ENCODE data around the gene CHN2.
"Not testable (repeated sequence)": the region's sequence is repeated elsewhere in the genome, so short reads cannot be mapped to it uniquely, and the experiment has no call there.

CHN2 gene

DNA sequence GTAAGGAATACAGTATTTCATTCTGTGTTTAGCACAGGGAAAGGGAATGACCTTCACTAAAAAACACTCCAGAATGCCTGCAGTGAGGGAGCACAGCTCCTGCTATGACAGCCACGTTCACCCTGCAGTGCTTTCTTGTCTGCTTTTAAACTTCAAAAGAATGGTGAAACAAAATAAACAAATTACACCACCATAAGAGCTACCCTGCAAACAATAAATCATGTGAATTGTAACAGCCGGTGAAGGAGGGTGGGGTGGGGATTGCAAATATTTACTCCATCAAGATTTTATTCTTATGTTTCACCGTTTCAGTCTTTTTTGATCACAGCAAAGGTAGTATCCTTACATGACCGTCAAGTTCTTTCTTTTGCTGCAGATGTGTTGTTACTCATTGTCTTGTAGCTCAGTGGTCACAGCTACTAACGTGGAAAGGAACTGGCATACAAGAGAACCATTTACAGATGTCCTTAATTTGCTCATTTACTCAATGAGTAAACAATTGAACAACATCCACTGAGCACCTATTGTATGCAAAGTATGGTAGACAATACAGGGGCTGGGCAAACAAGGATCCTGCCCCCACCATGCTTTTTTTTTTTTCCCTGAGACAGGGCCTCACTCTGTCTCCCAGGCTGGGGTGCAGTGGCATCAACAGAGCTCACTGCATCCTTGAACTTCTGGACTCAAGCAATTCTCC, 4.1 kb upstream of the CHN2 start:
- no peak for DNase-seq

DNA sequence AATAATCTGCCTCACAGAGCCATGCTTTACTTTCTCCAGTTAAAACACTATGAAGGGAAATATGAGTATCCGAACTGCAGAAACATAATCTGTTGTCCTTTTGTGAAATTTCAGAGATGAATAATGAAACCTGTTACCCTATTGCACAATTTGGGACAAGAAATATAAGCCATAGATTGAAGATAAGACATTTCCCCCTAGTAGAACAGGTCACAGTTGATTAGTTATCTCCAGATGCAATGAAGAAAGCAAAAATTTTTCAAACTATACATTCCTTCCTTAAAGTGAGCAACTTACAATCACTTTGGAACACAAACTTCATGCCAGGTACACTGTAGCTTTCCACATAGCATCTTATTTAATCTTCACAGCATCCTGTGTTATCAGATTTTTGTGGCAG, 2.3 kb upstream of the CHN2 start:
- no peak for DNase-seq

DNA sequence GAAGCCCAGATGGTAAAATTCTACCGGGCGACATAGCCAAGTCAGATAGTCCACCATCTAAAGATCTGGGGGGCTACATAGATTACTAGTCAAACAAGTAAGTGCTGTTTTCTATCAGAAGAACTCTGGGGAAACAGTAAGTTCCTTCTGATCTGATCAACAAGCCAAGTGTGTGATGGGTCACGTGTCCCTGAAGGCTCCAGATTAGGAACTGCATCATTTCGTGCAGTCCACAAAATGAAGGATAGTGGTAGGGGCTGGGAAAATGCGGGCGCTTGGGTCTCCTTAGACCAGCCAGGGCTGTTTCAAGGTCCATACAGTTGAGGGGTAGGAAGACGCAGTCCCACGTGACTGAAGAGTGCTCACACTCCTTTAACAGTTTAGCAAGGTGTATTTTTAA, 1.8 kb upstream of the CHN2 start:
- DNase-seq: no peak

DNA sequence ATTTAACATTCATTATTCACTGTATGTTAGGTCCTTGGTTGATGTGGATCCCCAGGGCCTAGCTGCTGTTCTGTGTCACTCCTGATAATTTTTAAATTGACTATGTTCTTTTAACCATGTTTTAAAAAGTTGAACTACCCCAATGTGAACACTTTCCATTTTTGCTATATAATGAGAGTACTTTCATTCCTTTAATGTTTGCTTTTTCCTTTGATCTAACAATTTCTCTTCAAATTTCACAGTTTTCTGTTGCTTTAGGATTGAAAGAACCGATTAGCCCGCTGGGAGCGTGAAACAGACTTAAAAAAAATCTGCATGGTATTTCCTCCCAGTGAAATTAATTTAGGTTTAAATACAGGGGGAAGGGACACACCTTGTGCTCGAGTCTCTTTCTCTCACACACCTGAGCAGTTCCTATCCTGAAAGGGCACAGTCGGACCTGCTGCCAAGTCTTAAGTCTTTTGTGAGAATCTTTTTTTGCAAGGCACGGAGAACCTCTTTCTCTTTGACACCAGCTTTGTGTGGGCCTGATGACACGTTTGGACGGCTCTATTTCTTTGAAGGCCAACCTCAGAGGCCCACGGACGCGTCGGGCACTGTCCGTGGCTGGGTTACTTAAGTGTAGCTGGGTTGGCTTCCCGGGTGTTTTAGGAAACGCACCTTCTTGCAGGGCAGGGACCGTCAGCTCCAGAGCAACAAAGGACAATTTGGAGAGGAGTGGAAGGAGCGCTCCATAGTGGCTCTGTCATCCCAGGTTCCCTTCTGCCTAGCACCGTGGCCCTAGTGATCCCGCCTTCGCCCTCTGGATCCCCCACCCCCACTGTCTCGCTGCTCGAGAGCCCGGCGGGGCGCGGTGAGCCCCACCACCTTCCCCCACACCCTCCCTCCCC, 1.0 kb upstream of the CHN2 start:
- no peak for DNase-seq

DNA sequence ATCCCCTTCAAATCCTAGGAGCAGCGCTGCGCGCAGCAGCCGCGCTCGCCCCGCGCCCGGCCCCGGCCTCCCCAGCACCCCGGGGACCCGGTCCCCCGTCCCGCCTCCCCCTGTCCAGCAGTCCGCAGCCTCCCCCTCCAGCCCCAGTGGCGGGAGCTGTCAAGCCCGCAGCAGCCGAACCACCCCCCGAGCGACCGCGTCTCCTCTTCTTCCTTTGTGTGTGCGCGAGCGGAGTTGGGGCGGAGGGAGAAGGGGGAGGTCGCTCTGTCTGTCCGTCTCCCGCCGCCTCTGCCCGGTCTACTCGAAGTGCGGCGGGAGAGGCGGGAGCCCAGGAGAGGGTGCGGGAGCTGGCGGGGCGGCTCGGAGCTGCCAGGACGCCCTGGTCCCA, 375 bp upstream of the CHN2 start:
- DNase-seq: peak in 1 of 6 experiments; percentile 12

DNA sequence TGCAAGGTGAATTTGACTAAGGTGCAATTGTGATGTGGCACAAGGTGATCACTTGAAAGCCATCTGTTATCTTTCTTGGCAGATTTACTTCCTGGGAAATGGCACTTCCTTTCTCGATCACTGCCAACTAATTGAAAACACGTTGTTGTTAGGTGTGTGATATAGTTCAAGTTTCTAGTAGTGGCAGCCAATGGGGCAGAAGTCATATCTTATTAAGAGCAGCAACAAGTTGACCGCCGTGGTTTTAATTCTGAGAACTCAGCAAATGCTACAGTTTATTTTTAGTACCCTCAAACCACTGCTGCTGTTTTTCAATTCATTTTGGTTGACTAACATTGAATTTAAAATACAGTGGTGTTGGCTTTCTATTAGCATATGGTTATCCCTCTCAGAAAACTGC, 1.6 kb downstream of the CHN2 start:
- DNase-seq: no peak

DNA sequence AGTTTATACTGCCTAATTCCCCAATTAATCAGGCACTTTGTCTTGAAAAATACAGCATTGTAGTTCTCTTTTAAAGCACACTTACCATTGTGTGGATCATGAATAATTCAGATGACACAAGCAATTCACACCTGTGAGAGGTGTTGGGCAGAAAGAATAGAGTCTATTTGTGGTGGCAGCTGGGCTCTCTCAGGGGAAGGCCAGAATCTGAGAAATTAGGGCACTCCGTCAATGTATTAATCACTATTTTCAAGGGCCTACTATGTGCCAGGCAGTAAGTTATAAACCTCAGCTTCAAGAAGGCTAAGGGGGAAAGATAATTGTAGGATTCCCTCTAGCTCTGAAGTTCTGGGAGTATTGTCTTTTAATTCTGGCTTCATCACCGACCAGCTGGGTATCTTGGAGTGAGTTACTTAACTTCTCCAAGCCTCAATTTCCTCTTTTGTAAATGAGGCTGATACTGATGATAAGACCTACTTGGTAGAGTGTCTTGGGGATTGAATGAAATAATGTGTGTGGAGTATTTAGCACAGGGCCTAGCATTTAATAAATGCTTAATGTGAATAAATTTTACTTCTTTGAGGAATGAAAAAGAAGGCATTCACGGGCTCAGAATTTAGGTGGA, 2.5 kb downstream of the CHN2 start:
- no peak for DNase-seq

DNA sequence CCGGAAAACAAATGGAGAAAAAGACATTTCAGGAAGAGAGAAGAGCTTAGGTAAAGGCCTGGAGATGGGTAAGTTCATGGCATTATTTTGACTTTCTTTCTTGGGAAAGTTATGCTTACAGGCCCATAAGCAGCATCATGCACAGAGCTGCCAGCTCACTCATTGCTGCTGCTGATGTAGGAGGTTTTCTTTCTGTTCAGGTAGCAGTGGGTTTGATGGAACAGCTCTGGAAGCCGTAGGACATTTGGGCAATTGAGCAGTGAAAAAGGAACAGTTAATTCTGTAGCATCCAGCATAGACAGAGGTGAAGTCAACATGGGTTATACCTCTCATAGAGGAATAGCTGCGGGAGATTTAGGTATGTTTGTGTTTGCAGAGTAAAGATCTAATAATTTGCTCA, 3.3 kb downstream of the CHN2 start:
- DNase-seq: no peak

DNA sequence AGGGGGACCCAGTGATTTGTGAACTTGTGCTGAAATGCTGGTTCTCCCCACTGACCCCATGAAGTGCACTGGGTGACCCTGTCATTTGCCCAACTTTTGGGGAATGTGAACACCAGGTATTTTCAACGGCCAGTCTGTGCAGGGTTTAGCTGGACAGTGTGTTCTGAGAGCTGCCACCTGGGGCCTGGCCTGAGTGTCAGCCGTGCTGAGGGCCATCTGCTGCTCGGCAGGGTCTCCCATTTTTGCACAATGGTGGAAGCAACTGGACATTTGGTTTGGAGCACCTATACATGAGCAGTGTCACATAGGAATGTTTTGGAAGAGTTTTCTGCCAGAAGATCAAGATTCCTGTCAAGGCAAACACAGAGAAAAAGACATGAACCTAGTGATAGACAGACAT, 5.2 kb downstream of the CHN2 start:
- no peak for DNase-seq

DNA sequence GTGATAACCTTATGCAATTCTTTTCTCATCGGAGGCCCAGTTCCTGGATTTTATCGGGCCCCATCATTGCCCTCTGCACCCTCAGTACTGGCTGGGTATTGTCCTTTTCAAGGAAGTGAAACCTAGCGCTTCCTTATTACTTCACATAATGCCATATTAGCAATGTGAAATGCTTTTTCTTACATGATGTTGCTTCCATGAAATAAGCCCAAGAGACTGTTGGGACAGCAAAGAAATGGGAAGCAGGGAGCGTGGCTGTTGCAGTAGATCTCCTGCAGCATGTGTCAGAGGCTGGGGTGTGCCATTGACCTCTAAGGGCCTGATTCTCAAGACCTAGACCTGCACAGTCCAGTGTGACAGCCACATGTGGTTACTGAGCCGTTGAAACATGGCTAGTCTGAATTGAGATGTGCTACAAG, 8.1 kb downstream of the CHN2 start:
- no peak for DNase-seq

DNA sequence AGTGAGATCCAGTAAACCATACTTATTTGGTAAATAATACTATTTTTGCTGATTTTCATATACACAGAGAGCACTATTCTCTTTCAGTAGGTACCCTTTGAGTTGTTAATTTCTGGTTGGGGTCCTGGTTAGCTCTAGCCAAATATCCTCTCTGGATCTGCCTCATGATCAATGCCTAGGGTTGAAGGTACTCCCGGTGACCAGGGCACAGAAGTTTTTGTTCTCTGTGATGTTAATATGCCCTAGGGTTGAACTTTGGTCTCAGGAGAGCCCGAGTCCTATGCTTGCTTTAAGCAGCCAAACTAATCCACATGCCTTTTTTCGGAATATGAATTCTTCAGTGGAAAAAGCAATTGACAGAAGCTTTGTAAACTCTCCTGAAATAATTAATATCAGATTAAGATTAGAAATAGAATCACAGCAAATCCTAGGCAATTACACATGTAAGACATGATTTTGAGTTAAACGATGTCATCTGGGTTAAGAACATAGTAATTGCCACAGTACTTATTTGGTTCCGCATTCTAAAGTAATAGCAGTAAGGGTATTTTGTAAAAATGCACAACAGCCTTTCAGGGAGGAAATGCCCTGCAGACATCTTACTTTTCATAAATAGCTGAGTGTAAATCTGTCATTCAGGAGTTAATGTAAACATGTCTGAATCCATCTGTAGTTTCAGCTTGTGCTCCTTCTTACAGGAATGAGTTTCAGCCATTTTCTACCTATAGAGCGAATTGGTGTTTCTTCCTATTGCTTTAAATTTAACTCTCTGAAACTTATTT, 10.1 kb downstream of the CHN2 start:
- DNase-seq: no peak

DNA sequence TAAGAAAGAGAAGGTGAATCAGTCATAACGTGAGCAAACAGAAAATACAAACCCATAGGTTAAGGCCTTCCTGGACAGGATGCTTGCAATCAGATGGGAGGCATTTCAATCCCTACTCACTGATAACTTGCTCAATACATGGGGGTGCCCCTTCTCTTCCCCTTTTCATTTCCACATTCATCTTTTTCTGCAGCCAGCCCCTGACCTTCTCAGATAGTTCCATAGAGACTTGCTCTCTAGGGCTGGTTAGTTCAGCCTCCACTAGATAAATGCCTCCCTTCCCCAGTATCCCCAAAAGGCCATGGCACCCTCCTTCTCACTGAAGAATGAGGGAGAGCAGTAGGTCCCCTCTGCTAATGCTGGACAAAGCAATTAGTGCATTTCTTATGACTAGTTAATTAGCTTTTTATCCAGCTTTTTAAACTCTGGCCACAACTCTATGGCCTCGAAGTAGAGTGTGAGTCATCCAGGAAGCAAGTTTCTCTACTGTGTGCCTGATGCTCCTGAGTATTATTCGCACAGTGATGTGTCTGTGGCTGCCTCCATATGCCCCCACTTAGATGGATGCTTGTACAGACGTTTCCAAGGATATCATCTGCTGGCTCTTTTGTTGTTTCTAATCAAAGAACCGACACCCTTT, 12.7 kb downstream of the CHN2 start:
- DNase-seq: no peak

DNA sequence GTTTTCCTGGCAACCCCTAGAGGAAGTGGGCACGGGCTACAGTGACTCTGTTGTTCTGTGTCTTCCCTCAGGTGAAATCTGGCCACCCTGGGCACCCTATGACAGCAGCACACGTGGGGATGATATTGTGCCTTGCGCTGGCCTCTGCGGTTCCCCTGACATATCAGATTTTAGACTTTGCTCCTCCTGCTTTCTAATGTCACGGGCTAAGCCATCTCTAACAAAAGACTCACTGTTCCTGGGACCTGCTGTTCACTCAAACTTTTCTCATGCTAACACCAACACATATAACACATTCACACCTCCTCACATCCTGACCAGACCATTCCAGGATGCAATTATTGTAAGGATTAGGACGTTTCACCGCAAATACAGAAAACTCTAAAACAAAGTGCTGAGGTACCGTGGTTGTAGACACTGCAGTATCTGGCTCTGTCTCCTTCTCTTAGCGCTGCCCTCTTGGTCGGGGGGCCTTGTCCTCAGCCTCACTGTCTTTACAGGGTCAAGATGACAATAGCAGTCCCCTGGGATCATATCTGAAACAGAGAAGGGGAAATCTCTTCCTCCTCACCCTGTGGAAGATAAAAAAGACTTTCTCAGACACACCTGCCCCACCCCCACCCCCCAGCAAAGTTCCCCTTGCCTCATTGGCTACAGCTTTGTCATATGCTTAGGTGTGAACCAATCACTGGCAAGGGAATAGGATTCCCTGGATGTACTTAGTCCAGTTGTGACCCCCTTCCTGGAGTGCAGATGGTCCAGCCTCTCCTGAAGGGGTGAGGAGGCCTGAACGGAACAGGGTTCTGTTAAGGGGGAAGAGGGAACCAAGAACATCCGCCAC, 14.1 kb downstream of the CHN2 start:
- no peak for DNase-seq

DNA sequence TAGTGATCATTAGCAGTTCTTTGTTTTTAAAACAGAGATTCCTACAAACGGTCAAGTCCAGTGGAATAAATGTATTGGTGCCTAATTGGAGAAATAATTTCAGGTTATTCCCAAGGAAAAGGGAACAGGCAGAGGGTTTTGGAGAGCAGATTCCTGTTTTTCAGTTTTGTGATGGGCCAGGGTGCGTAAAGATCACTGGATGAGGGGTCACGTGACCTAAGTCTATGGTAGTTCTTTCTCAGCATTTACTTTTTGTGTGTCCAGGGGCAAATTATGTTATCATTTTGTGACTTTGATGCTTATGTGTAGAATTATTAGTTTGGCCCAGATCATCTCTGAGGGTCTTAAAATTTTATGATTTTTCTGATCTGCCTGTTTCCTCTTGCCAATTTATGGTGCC, 15.2 kb downstream of the CHN2 start:
- no peak for DNase-seq

DNA sequence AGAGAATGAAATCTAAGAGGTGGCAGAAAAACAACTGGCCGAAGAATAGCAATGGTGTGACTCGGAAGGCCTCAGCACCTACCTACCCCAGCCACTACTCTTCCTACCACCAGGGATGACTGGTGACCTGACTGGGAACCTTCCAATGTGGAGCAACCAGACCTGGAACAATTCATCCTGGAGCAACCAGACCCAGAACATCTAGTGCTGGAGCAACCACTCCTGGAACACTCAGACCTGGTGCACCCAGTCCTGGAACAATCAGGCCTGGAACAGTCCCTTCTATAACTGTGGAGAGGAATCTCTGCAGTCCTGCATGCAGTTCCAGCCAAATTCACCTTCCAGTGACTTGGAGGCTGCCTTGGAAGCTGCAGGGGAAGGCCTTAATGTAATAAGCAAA, 18.2 kb downstream of the CHN2 start:
- not testable (repeated sequence) for DNase-seq

DNA sequence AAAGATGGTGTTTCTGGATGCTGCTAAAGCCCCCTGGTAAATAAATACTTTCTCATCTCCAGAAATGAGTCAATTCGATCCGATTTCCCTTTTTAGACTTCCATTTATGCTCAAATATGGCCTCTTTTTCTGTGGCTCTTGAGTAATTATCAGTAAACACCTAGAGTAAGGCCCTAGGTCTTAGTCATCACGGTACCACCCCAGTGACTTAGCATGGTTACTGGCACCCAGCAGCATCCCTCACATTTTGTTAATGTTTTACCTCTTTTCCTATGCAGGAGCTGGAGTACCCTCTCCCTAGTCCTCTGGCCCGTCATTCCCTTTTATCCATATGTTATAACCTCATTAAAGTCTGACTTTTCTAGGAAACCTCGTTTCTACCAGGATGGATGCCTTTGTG, 19.5 kb downstream of the CHN2 start:
- no peak for DNase-seq

DNA sequence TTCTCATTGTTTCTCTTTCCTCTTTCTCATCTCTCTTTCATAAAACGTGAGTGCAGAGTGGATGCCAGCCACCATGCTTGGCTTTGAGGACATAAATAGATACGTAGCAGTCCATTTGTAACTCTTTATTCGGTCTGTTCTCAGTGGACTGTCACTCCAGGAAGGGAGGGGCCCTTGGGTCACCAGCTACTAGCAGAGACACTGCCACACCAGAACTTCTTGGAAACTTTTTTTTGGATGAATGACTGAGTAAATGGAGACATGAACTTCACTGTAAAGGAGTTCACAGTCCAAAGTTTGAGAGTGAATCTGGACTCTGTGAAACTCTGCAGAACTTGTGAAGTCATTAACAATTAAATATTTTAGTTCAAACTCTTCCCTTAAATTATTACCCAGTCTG, 20.2 kb downstream of the CHN2 start:
- no peak for DNase-seq

DNA sequence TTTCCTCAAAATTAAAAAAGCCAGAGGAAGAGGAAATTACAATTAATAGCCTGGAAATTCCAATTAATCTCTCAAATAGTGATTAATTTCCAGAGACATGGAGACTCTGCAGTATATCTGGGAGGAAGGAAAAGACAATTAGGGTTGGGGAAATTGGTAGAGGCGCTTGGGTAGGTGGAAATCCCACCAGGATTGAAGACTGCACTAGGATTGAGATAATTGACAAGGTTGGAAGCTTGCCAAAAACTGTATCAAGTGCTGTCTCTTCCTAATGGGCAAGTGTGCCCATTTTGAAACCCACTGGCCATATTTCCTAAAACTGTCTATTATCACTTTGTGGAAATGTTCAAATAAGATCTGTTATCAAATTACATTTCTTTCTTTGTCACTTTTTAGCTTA, 21.6 kb downstream of the CHN2 start:
- no peak for DNase-seq

DNA sequence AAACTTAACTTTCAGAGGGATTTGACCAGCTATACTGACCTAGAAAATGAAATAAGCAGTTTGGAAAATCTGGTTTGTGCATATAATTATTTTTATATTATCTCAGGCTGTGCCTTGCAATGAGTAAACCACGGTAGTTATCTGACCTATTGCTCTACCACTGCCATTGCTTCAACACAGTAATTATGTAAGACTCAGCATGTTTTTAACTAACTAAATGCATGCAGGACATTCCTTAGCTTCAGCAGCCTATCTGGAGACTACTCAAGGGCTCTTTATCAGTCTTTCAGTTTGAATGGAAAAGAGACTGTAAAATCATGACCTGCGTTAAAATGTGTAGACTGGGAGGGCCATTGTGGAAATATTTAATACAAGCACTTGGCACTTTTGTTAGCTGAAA, 22.5 kb downstream of the CHN2 start:
- no peak for DNase-seq

DNA sequence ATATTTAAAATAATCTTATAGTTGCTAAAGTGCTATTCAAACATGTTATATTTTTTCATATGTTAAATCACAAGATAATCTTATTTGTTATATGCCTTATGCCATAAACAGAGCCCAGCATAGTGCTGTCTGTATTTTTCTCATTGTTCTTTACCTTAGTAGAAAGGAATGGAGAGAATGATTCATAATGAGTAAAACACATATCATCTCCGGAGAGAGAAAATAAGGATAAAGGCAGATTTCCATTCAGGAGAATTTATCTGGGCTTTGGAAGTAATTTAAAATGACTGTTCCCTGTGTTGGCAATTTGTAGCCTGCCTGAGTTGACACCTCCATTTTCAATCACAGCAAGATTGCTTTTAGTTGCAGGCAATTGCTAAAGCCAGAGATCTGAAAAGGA, 30.2 kb downstream of the CHN2 start:
- no peak for DNase-seq

DNA sequence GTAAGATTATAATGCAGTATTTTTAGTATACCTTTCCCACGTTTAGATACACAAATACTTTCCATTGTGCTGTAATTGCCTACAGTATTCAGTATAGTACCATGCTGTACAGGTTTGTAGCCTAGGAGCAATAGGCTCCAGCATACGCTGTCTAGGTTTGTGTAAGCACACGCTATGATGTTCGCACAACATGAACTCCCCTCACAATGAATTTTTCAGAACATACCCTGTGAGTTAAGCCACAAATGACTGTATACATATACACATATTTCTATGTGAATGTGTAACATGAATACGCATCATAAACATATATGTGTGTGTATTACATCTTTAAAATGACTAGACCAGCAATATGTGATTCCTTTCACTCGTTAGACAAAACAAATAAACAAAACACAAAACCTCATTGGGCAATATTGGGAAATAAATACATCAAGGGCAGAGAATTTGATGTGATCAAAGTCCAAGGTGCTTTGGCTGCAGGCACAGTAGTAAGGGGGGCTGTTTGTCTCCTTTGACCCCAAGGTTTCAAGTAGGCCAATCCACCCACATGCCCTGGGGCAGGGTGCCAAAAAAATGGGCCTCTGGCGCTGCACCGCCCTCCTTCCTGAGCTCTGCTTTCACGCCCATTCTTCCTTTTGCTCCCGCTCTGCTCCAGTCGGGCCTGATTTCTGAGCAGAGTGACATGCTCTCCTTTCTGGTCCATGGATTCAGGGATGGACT, 33.9 kb downstream of the CHN2 start:
- DNase-seq: no peak
